Neural cell (in vitro differentiated cells): Measurements from ENCODE around the gene AKR7A2. TPM values are rescaled to one million over a fixed set of nuclear protein-coding genes. Genes with fewer than 3 reads are reported as not detected.

Source experiments
- H2AFZ ChIP-seq: fragments of 200-600, 300-800 bp; sonication (generic), shearing (Covaris generic); 2 replicates; pipeline ENCODE4 v1.6.0; 2014; ENCODE audit warnings: low read depth, mild to moderate bottlenecking, antibody characterized with exemption, low read length, moderate library complexity
- H3F3A ChIP-seq: fragments of 200-600 bp; shearing (Covaris generic); 2 replicates; pipeline ENCODE4 v1.6.1; 2016; ENCODE audit warnings: mild to moderate bottlenecking, moderate library complexity, mixed read lengths, antibody characterized with exemption, low read length; ENCODE audit not compliant: insufficient read depth, poor library complexity, severe bottlenecking
- H3K27ac ChIP-seq: fragments of 200-600, 300-800 bp; sonication (generic), shearing (Covaris generic); 2 replicates; pipeline ENCODE4 v1.5.1; 2014; ENCODE audit warnings: mild to moderate bottlenecking, low read length, moderate library complexity
- H3K27me3 ChIP-seq: fragments of 300-800, 200-600 bp; sonication (generic), shearing (Covaris generic); 2 replicates; pipeline ENCODE4 v1.6.0; 2014; ENCODE audit warnings: mild to moderate bottlenecking, low read depth, low read length, moderate library complexity; ENCODE audit not compliant: insufficient read depth
- H3K36me3 ChIP-seq: fragments of 300-800, 200-600 bp; sonication (generic), shearing (Covaris generic); 2 replicates; pipeline ENCODE4 v1.5.1; 2014; ENCODE audit warnings: mild to moderate bottlenecking, antibody characterized with exemption, low read length, moderate library complexity; ENCODE audit not compliant: insufficient read depth
- H3K4me2 ChIP-seq: fragments of 300-800, 200-600 bp; sonication (generic), shearing (Covaris generic); 2 replicates; pipeline ENCODE4 v1.6.0; 2014; ENCODE audit warnings: mild to moderate bottlenecking, low read length
- H3K4me3 ChIP-seq: fragments of 300-800, 200-600 bp; sonication (generic), shearing (Covaris generic); 2 replicates; pipeline ENCODE4 v1.5.1; 2014; ENCODE audit warnings: mild to moderate bottlenecking, low read length, moderate library complexity
- H3K79me2 ChIP-seq: fragments of 200-600 bp; shearing (Covaris generic); replicated peaks from 2 replicates; pipeline ENCODE4 v1.6.0; 2014; ENCODE audit warnings: mild to moderate bottlenecking, low read length, moderate library complexity; ENCODE audit not compliant: insufficient read depth
- H3K9ac ChIP-seq: fragments of 300-800, 200-600 bp; sonication (generic), shearing (Covaris generic); 2 replicates; pipeline ENCODE4 v1.6.1; 2016; ENCODE audit warnings: mild to moderate bottlenecking, low read length, mixed read lengths
- H3K9me2 ChIP-seq: fragments of 200-600 bp; shearing (Covaris generic); 2 replicates; pipeline ENCODE4 v1.6.1; 2016; ENCODE audit warnings: mild to moderate bottlenecking, low read length, mixed read lengths; ENCODE audit not compliant: insufficient read depth
- H3K9me3 ChIP-seq: fragments of 200-600, 300-800 bp; sonication (generic), shearing (Covaris generic); 2 replicates; pipeline ENCODE4 v1.6.1; 2016; ENCODE audit warnings: mild to moderate bottlenecking, mixed run types, low read length, moderate library complexity, mixed read lengths
- H4K20me1 ChIP-seq: fragments of 200-600 bp; shearing (Covaris generic); 2 replicates; pipeline ENCODE4 v1.6.1; 2016; ENCODE audit warnings: mild to moderate bottlenecking, mixed run types; ENCODE audit not compliant: insufficient read depth
- EP300 ChIP-seq: fragments of 450-650 bp; conservative IDR thresholded peaks from 2 replicates; pipeline ENCODE4 v1.6.1; 2014; ENCODE audit warnings: antibody characterized with exemption, mild to moderate bottlenecking, moderate library complexity; ENCODE audit not compliant: poor library complexity, severe bottlenecking
- EZH2 ChIP-seq: fragments of 200-600, 300-800 bp; shearing (Covaris generic), sonication (generic); IDR thresholded peaks from 2 replicates; pipeline ENCODE4 v1.6.1; 2014; ENCODE audit warnings: antibody characterized with exemption, low read length, borderline replicate concordance, mild to moderate bottlenecking; ENCODE audit not compliant: insufficient read depth, poor library complexity, severe bottlenecking
- MXI1 ChIP-seq: fragments of 450-650 bp; conservative IDR thresholded peaks from 2 replicates; pipeline ENCODE4 v1.6.1; 2014; ENCODE audit warnings: antibody characterized with exemption, mild to moderate bottlenecking; ENCODE audit not compliant: poor library complexity, severe bottlenecking
- POLR2AphosphoS5 ChIP-seq: IDR thresholded peaks from 2 replicates; pipeline ENCODE4 v1.6.1; 2012
- RAD21 ChIP-seq: fragments of 450-650 bp; conservative IDR thresholded peaks from 2 replicates; pipeline ENCODE4 v1.6.1; 2014; ENCODE audit warnings: antibody characterized with exemption, mild to moderate bottlenecking, moderate library complexity
- SMC3 ChIP-seq: fragments of 450-650 bp; conservative IDR thresholded peaks from 2 replicates; pipeline ENCODE4 v1.6.1; 2014; ENCODE audit warnings: antibody characterized with exemption, mild to moderate bottlenecking, moderate library complexity; ENCODE audit not compliant: poor library complexity
- TAF1 ChIP-seq: IDR thresholded peaks from 2 replicates; pipeline ENCODE4 v1.6.1; 2012; ENCODE audit warnings: low read depth
- polyA plus RNA-seq: library from polyadenylated mRNA; depleted of rRNA; stranded (reverse); fragments of >200 nt; gene quantifications from 2 replicates; pipeline ENCODE4 v1.2.3, GENCODE V29; 2014
- TF ChIP-seq, protein P1 (sequence below): fragments of 450-650 bp; IDR thresholded peaks from 2 replicates; pipeline ENCODE4 v1.5.1; 2014; ENCODE audit warnings: antibody characterized with exemption, mild to moderate bottlenecking, moderate library complexity; ENCODE audit not compliant: poor library complexity, severe bottlenecking
- TF ChIP-seq, protein P2 (sequence below): IDR thresholded peaks from 2 replicates; pipeline ENCODE4 v1.6.1; 2012; ENCODE audit warnings: borderline replicate concordance

The AKR7A2 gene
- polyA plus RNA-seq, 1 donor from 2014 or later, result 50.6 TPM

GRCh38 chr1:19342894-19343616, 31.1 kb upstream of the AKR7A2 start:
- Histone ChIP-seq H3K79me2 (no peaks in the 10 kb centered on the region), H3K36me3 (no peaks in the 10 kb centered on the region), H3K4me3 (no peak overlapping the region), H3F3A (no peaks in the 10 kb centered on the region), H3K27ac (no peak overlapping the region), H3K27me3 (no peaks in the 10 kb centered on the region), H3K9ac (no peak overlapping the region), H3K4me2 (no peak overlapping the region), H4K20me1 (no peaks in the 10 kb centered on the region), H2AFZ (no peak overlapping the region), H3K9me3 (no peaks in the 10 kb centered on the region), H3K9me2 (no peaks in the 10 kb centered on the region)
- TF ChIP-seq TAF1 (no peak), EP300 (no peak), POLR2AphosphoS5 (no peak), SMC3 (no peak), EZH2 (no peak), MXI1 (no peak), RAD21 (no peak)
- TF ChIP-seq, protein P1, sequence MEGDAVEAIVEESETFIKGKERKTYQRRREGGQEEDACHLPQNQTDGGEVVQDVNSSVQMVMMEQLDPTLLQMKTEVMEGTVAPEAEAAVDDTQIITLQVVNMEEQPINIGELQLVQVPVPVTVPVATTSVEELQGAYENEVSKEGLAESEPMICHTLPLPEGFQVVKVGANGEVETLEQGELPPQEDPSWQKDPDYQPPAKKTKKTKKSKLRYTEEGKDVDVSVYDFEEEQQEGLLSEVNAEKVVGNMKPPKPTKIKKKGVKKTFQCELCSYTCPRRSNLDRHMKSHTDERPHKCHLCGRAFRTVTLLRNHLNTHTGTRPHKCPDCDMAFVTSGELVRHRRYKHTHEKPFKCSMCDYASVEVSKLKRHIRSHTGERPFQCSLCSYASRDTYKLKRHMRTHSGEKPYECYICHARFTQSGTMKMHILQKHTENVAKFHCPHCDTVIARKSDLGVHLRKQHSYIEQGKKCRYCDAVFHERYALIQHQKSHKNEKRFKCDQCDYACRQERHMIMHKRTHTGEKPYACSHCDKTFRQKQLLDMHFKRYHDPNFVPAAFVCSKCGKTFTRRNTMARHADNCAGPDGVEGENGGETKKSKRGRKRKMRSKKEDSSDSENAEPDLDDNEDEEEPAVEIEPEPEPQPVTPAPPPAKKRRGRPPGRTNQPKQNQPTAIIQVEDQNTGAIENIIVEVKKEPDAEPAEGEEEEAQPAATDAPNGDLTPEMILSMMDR, result no peak
- TF ChIP-seq, protein P2, sequence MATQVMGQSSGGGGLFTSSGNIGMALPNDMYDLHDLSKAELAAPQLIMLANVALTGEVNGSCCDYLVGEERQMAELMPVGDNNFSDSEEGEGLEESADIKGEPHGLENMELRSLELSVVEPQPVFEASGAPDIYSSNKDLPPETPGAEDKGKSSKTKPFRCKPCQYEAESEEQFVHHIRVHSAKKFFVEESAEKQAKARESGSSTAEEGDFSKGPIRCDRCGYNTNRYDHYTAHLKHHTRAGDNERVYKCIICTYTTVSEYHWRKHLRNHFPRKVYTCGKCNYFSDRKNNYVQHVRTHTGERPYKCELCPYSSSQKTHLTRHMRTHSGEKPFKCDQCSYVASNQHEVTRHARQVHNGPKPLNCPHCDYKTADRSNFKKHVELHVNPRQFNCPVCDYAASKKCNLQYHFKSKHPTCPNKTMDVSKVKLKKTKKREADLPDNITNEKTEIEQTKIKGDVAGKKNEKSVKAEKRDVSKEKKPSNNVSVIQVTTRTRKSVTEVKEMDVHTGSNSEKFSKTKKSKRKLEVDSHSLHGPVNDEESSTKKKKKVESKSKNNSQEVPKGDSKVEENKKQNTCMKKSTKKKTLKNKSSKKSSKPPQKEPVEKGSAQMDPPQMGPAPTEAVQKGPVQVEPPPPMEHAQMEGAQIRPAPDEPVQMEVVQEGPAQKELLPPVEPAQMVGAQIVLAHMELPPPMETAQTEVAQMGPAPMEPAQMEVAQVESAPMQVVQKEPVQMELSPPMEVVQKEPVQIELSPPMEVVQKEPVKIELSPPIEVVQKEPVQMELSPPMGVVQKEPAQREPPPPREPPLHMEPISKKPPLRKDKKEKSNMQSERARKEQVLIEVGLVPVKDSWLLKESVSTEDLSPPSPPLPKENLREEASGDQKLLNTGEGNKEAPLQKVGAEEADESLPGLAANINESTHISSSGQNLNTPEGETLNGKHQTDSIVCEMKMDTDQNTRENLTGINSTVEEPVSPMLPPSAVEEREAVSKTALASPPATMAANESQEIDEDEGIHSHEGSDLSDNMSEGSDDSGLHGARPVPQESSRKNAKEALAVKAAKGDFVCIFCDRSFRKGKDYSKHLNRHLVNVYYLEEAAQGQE, result no peak

- Histone ChIP-seq H3K4me2 (no peak overlapping the region), H3K9ac (no peak overlapping the region), H3K9me2 (no peaks in the 10 kb centered on the region), H3K4me3 (no peak overlapping the region), H3K79me2 (no peaks in the 10 kb centered on the region), H3F3A (no peaks in the 10 kb centered on the region), H3K36me3 (no peaks in the 10 kb centered on the region), H4K20me1 (no peaks in the 10 kb centered on the region), H3K27ac (no peak overlapping the region), H2AFZ (no peak overlapping the region), H3K9me3 (no peaks in the 10 kb centered on the region), H3K27me3 (no peaks in the 10 kb centered on the region)
- TF ChIP-seq POLR2AphosphoS5 (no peak), MXI1 (no peak), EZH2 (no peak), RAD21 (no peak), EP300 (no peak), TAF1 (no peak), SMC3 (no peak)
- TF ChIP-seq, protein P1, result no peak
- TF ChIP-seq, protein P2, result no peak
Measured at GRCh38 chr1:19342062-19342750, 30.3 kb upstream of the AKR7A2 start.
